ENCODE results near the gene EMP2. TPM values are rescaled to one million over a fixed set of nuclear protein-coding genes. Genes with fewer than 3 reads are reported as not detected.

The EMP2 gene
- total RNA-seq, 1 experiment from 2014 or later = 14.4 TPM

- Histone ChIP-seq H4K91ac (ENCODE audit: insufficient read length, low read depth, low read length) (no peak overlapping the region), H3K9me3 (ENCODE audit: control insufficient read depth, low read depth, low read length) (no peaks in the 10 kb centered on the region), H4K5ac (ENCODE audit: insufficient read length, low read depth, low read length) (no peak overlapping the region), H3K23me2 (ENCODE audit: insufficient read length, low read depth, low read length, poor library complexity, severe bottlenecking) (no peaks in the 10 kb centered on the region), H3K4me1 (ENCODE audit: insufficient read depth, low read length) (no peaks in the 10 kb centered on the region; the same call in 1 of the 2 replicates), H3K4me2 (ENCODE audit: insufficient read depth, insufficient read length, low read length) (no peak overlapping the region), H3K14ac (ENCODE audit: insufficient read depth, low read length) (no peak overlapping the region), H2BK15ac (ENCODE audit: low read depth, low read length) (no peak overlapping the region), H2AFZ (ENCODE audit: low read length) (no peak overlapping the region), H4K8ac (replicated peaks; ENCODE audit: insufficient read length, low read depth, low read length) (no peak overlapping the region), H3K27me3 (ENCODE audit: insufficient read depth, low read length) (no peaks in the 10 kb centered on the region), H3K79me1 (ENCODE audit: insufficient read depth, low read depth, low read length, poor library complexity, severe bottlenecking) (no peaks in the 10 kb centered on the region), H2AK5ac (ENCODE audit: insufficient read length, low read length) (no peak overlapping the region), H3K4ac (ENCODE audit: low read depth, low read length) (no peak overlapping the region), H3K56ac (ENCODE audit: insufficient read length, low read depth, low read length) (no peak overlapping the region), H3K27ac (ENCODE audit: insufficient read length, low read depth, low read length) (no peak overlapping the region), H3K9ac (ENCODE audit: extremely low read depth, insufficient read length, low read length) (no peak overlapping the region), H2BK12ac (ENCODE audit: insufficient read length, low read depth, low read length) (no peak overlapping the region), H3K18ac (ENCODE audit: insufficient read length, low read depth, low read length) (no peak overlapping the region), H3K23ac (ENCODE audit: insufficient read length, low read depth, low read length) (no peak overlapping the region), H2BK20ac (ENCODE audit: low read depth, low read length, poor library complexity, severe bottlenecking) (no peak overlapping the region), H3K79me2 (ENCODE audit: insufficient read depth, low read length) (no peaks in the 10 kb centered on the region), H2BK5ac (ENCODE audit: insufficient read length, low read length) (no peak overlapping the region), H2BK120ac (ENCODE audit: low read depth, low read length, poor library complexity, severe bottlenecking) (no peak overlapping the region), H4K20me1 (ENCODE audit: control insufficient read depth, insufficient read depth, insufficient read length) (no peaks in the 10 kb centered on the region), H3T11ph (ENCODE audit: low read length) (no peak overlapping the region)
- Mint-ChIP-seq H3K4me1 (0 out of 4 replicates have a peak, but pooled peaks cover 0 to 2% of the 10 kb centered on the region in 2 experiments), H3K4me3 (no peak overlapping the region), H3K27me3 (ENCODE audit: low read depth) (no peaks in the 10 kb centered on the region; the same call in 1 of the 2 replicates), H3K9me3 (peaks cover 2% of the 10 kb centered on the region in 2 experiments; a peak in 2 of 5 replicates), H3K36me3 (ENCODE audit: insufficient read depth in 1 of 3, low read depth in 3 of 3) (no peaks in the 10 kb centered on the region), H3K27ac (no peak overlapping the region)
- DNase-seq = no peak
- TF ChIP-seq CTCF (conservative IDR thresholded peaks at IDR 0.05) = no peak
- no CpG with 5 or more reads among the region's 7 CpGs for WGBS (ENCODE audit: extremely low coverage, insufficient read length, low lambda C conversion rate)
These were observed 59.4 kb downstream of the EMP2 start for GRCh38 chr16:10520869-10521578.

All from H9 (cell line).